Esophagus (tissue), 2 donors: Measurements from ENCODE around the gene PVALEF. TPM values are rescaled to one million over a fixed set of nuclear protein-coding genes. Genes with fewer than 3 reads are reported as not detected.

Experiments used
- H3K27ac ChIP-seq, 2 donors: one replicate each; pipeline ENCODE4 v1.5.1; 2013; ENCODE audit warnings: low read depth in 2 of 2, mild to moderate bottlenecking in 2 of 2, inconsistent platforms in 1 of 2, low read length in 1 of 2, moderate library complexity in 1 of 2
- H3K27me3 ChIP-seq, 2 donors: one replicate each; pipeline ENCODE4 v1.6.1; 2013; ENCODE audit warnings: low read length in 2 of 2, control low read depth in 1 of 2, mild to moderate bottlenecking in 1 of 2; ENCODE audit not compliant: insufficient read depth in 2 of 2, control insufficient read depth in 1 of 2
- H3K36me3 ChIP-seq, 2 donors: one replicate each; pipeline ENCODE4 v1.6.1; 2013; ENCODE audit warnings: low read length in 1 of 2; ENCODE audit not compliant: control insufficient read depth in 2 of 2, insufficient read depth in 2 of 2
- H3K4me1 ChIP-seq, 2 donors: one replicate each; pipeline ENCODE4 v1.6.1; 2013; ENCODE audit warnings: low read length in 1 of 2; ENCODE audit not compliant: control insufficient read depth in 2 of 2, insufficient read depth in 2 of 2
- H3K4me3 ChIP-seq, 2 donors: one replicate each; pipeline ENCODE4 v1.5.1; 2013; ENCODE audit warnings: low read length in 2 of 2, mild to moderate bottlenecking in 2 of 2, low read depth in 1 of 2, moderate library complexity in 1 of 2
- H3K9me3 ChIP-seq, 2 donors: one replicate each; pipeline ENCODE4 v1.6.1; 2013; ENCODE audit warnings: mild to moderate bottlenecking in 2 of 2, low read depth in 1 of 2, low read length in 1 of 2, moderate library complexity in 1 of 2; ENCODE audit not compliant: control insufficient read depth in 2 of 2, insufficient read depth in 1 of 2
- WGBS, 2 donors: extraction: QIAGEN DNeasy Blood & Tissue Kit; methylation state at CpG; one replicate each; pipeline ENCODE4 v1.1.7; 2013; 5-methylcytosine and 5-hydroxymethylcytosine counted together
- polyA plus RNA-seq, 2 donors: library from polyadenylated mRNA; stranded (reverse); fragments of 200-250 nt; gene quantifications; one replicate each; pipeline ENCODE4 v1.2.3, GENCODE V29; 2013
- donor health status: healthy with polysubstance abuse.
- donor health status: Bipolar disorder and iron deficiency.

Gene PVALEF
- polyA plus RNA-seq, 2 donors = not detected

- Histone ChIP-seq H3K27me3 (no peaks in the 10 kb centered on the region), H3K4me3 (no peak overlapping the region), H3K27ac (no peak overlapping the region), H3K4me1 (no peaks in the 10 kb centered on the region), H3K9me3 (no peaks in the 10 kb centered on the region), H3K36me3 (peaks cover 0 to 10% of the 10 kb centered on the region in 2 donors)
- 77 to 83% methylated on average over 23 to 34 of the region's 34 CpGs for WGBS, 2 donors
Observed at GRCh38 chr17:81192386-81193050, 27.2 kb downstream of the PVALEF start.

DNA sequence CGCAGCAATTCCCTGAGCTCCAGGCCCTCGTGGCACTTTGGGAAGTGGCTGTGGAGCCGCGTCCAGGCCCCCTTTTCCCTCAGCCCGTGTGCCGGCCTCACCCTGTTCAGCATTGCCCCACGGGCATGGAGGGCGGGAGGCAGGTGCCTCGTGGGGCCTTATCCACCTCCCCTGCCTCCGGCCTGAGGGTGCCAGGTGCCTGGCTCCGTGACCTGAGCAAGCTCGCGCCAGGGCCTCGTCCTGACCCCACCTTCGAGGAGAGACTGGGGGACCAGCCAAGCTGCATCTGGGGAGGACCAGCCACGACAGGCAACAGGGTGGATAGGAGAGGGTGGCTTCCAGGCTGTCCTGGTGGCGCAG is 27.7 kb downstream of the PVALEF start:
- Histone ChIP-seq H3K9me3 (no peaks in the 10 kb centered on the region), H3K36me3 (peaks cover 0 to 13% of the 10 kb centered on the region in 2 donors), H3K4me1 (no peaks in the 10 kb centered on the region), H3K27me3 (no peaks in the 10 kb centered on the region), H3K4me3 (no peak overlapping the region), H3K27ac (no peak overlapping the region)
- 81% methylated on average over 16 to 17 of the region's 17 CpGs for WGBS, 2 donors

DNA sequence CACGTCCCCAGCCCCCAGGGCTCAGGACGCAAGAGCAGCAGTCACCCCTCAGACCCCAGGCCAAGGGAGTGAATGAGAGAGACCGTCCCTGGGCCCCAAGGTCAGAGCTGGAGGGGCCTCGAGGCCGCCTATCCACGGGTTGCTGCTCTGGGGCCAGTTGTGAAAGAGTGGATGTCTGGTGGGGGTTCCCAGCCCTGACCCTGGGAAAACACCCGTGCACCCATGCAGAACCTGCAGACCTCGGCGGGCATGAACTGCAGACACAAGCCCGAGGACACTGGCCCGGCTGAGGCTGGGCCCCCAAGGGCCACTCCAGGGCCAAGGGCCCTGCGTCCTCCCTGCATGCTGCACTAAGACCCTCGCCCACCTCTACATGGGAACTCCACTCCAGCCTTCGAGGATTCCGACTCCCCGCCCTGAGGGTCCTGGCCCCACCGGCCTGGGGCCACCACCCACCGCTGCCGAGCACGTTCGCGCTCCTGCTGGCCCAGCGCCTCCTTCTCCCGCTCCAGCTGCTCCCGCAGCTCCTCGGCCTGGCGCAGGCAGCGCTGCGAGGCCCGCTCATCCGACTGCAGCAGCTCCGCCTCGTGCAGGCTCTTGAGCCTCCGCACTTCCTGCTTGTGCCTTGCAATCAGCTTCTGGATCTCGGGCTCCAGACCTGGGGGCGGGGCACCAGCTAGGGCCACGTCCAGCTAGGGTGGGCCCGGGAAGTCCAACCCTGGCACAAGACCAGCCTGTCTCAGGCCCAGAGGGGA is 28.3 kb downstream of the PVALEF start:
- H3K27ac ChIP-seq = no peak overlapping the region
- WGBS, 2 donors = 85 to 88% methylated on average over 36 to 38 of the region's 38 CpGs
- H3K9me3 ChIP-seq = no peaks in the 10 kb centered on the region
- no peak overlapping the region for H3K4me3 ChIP-seq
- no peaks in the 10 kb centered on the region for H3K4me1 ChIP-seq
- H3K36me3 ChIP-seq = peaks cover 0 to 15% of the 10 kb centered on the region in 2 donors
- H3K27me3 ChIP-seq = no peaks in the 10 kb centered on the region

GRCh38 chr17:81194225-81194760 is 29.0 kb downstream of the PVALEF start:
- H3K4me3 ChIP-seq = no peak overlapping the region
- H3K36me3 ChIP-seq = peaks cover 0 to 18% of the 10 kb centered on the region in 2 donors
- no peak overlapping the region for H3K27ac ChIP-seq
- WGBS, 2 donors = 89 to 90% methylated on average over 21 of the region's 21 CpGs
- H3K27me3 ChIP-seq = no peaks in the 10 kb centered on the region
- no peaks in the 10 kb centered on the region for H3K9me3 ChIP-seq
- no peaks in the 10 kb centered on the region for H3K4me1 ChIP-seq

GRCh38 chr17:81194941-81195901 is 29.9 kb downstream of the PVALEF start:
- Histone ChIP-seq H3K27ac (no peak overlapping the region), H3K27me3 (no peaks in the 10 kb centered on the region), H3K4me1 (no peaks in the 10 kb centered on the region), H3K4me3 (no peak overlapping the region), H3K9me3 (no peaks in the 10 kb centered on the region), H3K36me3 (peaks cover 0 to 16% of the 10 kb centered on the region in 2 donors)
- 84 to 91% methylated on average over 36 to 37 of the region's 37 CpGs for WGBS, 2 donors

GRCh38 chr17:81195941-81196495 is 30.7 kb downstream of the PVALEF start:
- 90 to 97% methylated on average over 14 of the region's 14 CpGs for WGBS, 2 donors
- Histone ChIP-seq H3K4me3 (no peak overlapping the region), H3K9me3 (no peaks in the 10 kb centered on the region), H3K27me3 (no peaks in the 10 kb centered on the region), H3K4me1 (peaks cover 0 to 4% of the 10 kb centered on the region in 2 donors), H3K27ac (no peak overlapping the region), H3K36me3 (peaks cover 0 to 16% of the 10 kb centered on the region in 2 donors)

DNA sequence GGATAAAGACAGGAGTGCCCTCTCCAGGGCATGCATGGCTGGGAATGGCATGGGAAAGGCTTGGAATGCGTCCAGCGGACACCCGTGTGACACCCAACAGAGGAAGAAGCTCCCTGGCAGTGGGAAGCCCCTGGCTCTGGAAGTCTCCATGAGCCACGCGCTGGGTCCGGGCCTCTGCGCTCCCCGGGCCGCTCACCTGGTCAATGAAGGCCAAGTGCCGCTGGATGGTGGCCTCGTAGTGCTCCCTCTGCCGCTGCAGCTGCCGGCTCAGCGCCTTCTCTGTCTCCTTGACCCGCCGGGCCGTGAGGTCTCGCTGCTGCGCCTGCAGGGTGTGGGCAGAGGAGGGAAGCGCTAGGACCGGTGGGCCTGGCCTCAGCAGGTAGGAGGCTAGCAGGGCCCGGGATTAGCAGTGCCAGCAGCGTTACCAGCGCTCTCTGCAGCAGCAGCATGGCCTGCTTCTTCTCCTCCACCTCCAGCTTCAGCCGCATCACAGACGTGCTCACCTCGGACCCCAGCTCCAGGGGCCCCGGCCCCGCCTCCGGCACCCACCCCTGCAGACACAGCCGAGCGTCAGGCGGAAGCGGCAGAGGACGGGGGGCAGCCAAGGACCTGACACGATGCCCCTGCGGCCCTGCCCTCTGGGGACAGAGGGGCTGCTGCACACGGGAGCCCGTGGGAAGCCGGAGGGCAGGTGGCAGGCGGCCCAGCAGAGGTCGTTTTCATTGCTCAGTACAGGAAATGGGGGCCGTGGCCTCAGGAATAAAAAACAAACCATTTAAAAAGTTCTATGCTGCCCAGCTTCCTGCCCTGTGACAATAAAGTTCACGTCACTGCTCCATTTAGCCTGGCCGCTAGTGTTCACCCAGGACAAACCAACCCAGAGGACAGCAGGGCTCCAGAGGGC is 31.4 kb downstream of the PVALEF start:
- H3K4me1 ChIP-seq = peaks cover 0 to 4% of the 10 kb centered on the region in 2 donors
- WGBS, 2 donors = 85 to 88% methylated on average over 45 of the region's 45 CpGs
- peaks cover 0 to 16% of the 10 kb centered on the region in 2 donors for H3K36me3 ChIP-seq
- no peaks in the 10 kb centered on the region for H3K27me3 ChIP-seq
- H3K27ac ChIP-seq = no peak overlapping the region
- H3K9me3 ChIP-seq = no peaks in the 10 kb centered on the region
- H3K4me3 ChIP-seq = no peak overlapping the region

GRCh38 chr17:81197409-81197795 is 32.1 kb downstream of the PVALEF start:
- Histone ChIP-seq H3K9me3 (no peaks in the 10 kb centered on the region), H3K4me1 (peaks cover 0 to 4% of the 10 kb centered on the region in 2 donors), H3K36me3 (peaks cover 0 to 16% of the 10 kb centered on the region in 2 donors), H3K27me3 (no peaks in the 10 kb centered on the region), H3K27ac (no peak overlapping the region), H3K4me3 (no peak overlapping the region)
- 80 to 85% methylated on average over 14 of the region's 14 CpGs for WGBS, 2 donors
